OCI-LY7 (cell line): Measurements from ENCODE around the gene NCAPD2.

Source experiments
- EZH2phosphoT487 ChIP-seq: fragments of 200-600 bp; sonication (generic); IDR thresholded peaks from 2 replicates; pipeline ENCODE4 v1.6.1; 2018; ENCODE audit warnings: low read depth, borderline replicate concordance, mild to moderate bottlenecking, mixed run types, antibody characterized with exemption, low read length, moderate library complexity, mixed read lengths
- TF ChIP-seq, protein P1 (sequence below): fragments of 200-600 bp; sonication (generic); conservative IDR thresholded peaks from 2 replicates; pipeline ENCODE4 v1.5.1; 2014; ENCODE audit warnings: mild to moderate bottlenecking, antibody characterized with exemption, low read length, moderate library complexity, mixed read lengths

DNA sequence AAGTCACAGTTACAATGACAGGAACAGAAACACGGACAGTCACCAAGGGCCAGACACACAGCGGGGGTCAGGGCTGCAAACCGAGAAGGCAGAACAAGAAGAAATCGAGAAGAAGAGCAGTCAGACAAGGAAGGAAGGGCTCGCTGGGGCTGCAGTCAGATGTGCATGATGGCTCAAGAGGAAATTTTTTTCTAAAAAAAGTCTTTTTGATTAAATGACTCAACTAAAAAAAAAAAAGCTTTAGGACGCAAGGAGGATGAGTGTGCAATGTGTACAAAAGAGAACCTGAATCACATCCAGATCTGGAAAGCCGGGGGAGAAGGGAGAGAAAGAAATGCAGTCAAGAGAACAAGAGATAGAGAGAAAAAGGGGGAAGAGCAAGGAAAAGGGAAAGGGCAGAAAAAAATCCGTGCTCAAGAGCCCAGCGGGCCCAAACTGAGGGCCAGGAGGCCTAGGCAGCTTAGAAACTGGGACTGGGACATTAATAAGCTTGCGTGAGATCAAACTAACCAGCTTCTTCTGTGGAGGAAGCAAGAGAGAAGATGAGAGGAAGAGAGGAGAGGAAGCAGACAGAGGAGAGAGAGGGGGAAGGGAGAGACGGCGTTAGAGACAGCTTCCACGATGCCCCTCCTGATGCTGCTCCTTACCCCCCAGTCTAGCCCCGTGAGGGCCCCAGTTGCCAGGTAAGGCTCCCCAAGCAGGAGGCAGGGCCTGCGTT, 55.2 kb downstream of the NCAPD2 start:
- TF ChIP-seq, protein P1, sequence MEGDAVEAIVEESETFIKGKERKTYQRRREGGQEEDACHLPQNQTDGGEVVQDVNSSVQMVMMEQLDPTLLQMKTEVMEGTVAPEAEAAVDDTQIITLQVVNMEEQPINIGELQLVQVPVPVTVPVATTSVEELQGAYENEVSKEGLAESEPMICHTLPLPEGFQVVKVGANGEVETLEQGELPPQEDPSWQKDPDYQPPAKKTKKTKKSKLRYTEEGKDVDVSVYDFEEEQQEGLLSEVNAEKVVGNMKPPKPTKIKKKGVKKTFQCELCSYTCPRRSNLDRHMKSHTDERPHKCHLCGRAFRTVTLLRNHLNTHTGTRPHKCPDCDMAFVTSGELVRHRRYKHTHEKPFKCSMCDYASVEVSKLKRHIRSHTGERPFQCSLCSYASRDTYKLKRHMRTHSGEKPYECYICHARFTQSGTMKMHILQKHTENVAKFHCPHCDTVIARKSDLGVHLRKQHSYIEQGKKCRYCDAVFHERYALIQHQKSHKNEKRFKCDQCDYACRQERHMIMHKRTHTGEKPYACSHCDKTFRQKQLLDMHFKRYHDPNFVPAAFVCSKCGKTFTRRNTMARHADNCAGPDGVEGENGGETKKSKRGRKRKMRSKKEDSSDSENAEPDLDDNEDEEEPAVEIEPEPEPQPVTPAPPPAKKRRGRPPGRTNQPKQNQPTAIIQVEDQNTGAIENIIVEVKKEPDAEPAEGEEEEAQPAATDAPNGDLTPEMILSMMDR = no peak
- TF ChIP-seq EZH2phosphoT487 = no peak
